Esophagus squamous epithelium (tissue), 4 donors: Measurements from ENCODE around the gene IP6K3.

Experiments used
- POLR2A ChIP-seq, 4 donors: fragments of 450-650 bp; IDR thresholded peaks; one replicate each; pipeline ENCODE4 v1.6.1; 2017; ENCODE audit warnings: antibody characterized with exemption in 4 of 4, mild to moderate bottlenecking in 4 of 4, moderate library complexity in 3 of 4
- TF ChIP-seq, protein P1 (sequence below), 6 experiments: fragments of 450-650 bp in 4 of 6; fragments of 200-600 bp in 2 of 6; sonication (generic) in 2 of 6; IDR thresholded peaks; one replicate each; pipeline ENCODE4 v1.5.1; 2016 to 2019; ENCODE audit warnings: antibody characterized with exemption in 6 of 6, mild to moderate bottlenecking in 4 of 6, moderate library complexity in 4 of 6

DNA sequence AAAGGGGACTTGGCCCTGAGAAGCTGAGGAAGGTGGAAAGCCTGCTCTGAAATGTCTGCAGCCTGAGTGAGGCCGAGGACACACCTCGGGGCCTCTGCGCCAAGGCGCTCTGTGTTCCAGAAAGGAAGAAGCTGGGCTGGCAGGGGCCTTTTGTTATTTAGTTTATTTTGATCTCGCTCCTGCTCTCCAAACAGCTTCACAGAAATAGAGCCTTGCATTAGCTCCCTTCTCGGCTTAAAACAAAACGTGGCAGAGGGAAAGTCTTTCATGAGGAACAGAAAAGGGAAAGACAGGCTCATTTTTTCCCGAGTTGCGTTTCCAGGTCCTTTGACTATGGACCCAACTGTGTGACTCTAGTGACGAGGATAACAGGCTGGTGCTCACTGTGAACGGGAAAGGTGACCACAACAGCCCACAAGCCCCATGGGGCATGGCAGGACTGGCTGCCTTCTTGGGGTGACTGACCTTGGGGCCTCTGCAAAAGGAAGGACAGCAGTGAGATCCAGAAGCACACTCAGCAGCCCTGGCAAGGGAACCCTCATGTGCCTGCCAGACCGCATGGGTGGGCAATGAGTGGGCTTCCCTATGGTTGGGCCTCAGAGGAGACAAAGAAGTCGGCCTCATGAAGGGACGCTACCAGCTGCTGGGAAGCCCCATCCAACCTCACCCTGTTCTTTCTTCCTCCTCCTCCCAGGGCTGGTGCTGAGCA, 23.6 kb upstream of the IP6K3 start:
- TF ChIP-seq, protein P1, sequence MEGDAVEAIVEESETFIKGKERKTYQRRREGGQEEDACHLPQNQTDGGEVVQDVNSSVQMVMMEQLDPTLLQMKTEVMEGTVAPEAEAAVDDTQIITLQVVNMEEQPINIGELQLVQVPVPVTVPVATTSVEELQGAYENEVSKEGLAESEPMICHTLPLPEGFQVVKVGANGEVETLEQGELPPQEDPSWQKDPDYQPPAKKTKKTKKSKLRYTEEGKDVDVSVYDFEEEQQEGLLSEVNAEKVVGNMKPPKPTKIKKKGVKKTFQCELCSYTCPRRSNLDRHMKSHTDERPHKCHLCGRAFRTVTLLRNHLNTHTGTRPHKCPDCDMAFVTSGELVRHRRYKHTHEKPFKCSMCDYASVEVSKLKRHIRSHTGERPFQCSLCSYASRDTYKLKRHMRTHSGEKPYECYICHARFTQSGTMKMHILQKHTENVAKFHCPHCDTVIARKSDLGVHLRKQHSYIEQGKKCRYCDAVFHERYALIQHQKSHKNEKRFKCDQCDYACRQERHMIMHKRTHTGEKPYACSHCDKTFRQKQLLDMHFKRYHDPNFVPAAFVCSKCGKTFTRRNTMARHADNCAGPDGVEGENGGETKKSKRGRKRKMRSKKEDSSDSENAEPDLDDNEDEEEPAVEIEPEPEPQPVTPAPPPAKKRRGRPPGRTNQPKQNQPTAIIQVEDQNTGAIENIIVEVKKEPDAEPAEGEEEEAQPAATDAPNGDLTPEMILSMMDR (IDR thresholded peaks at IDR 0.05) = no peak
- TF ChIP-seq POLR2A (IDR thresholded peaks at IDR 0.05) = no peak
